Right forelimb (tissue), 1 donor: Measurements from ENCODE around the gene ACOX3.

Source experiments
- DNase-seq: peaks from one replicate; pipeline ENCODE4 v3.0.0-alpha.2; 2018

The ACOX3 gene

GRCh38 chr4:8465615-8466611, 25.4 kb upstream of the ACOX3 start:
- no peak for DNase-seq

- DNase-seq: no peak
Observed at GRCh38 chr4:8464381-8464780, 23.9 kb upstream of the ACOX3 start.

- DNase-seq: no peak
Observed at GRCh38 chr4:8463811-8464210, 23.3 kb upstream of the ACOX3 start.

GRCh38 chr4:8461616-8462015, 21.1 kb upstream of the ACOX3 start:
- DNase-seq: no peak

- no peak for DNase-seq
Observed at GRCh38 chr4:8461086-8461485, 20.6 kb upstream of the ACOX3 start.

- DNase-seq: no peak
Observed at GRCh38 chr4:8459867-8460445, 19.4 kb upstream of the ACOX3 start.

- DNase-seq: no peak
Observed at GRCh38 chr4:8457646-8458252, 17.2 kb upstream of the ACOX3 start.

- DNase-seq: no peak
Observed at GRCh38 chr4:8453957-8454356, 13.4 kb upstream of the ACOX3 start.

GRCh38 chr4:8451440-8452182, 11.1 kb upstream of the ACOX3 start:
- no peak for DNase-seq

- no peak for DNase-seq
Observed at GRCh38 chr4:8446122-8446521, 5.6 kb upstream of the ACOX3 start.

- DNase-seq: no peak
Observed at GRCh38 chr4:8443801-8444200, 3.3 kb upstream of the ACOX3 start.

GRCh38 chr4:8442596-8443358, 2.3 kb upstream of the ACOX3 start:
- DNase-seq: no peak

GRCh38 chr4:8441499-8442091, 1.1 kb upstream of the ACOX3 start:
- DNase-seq: no peak

GRCh38 chr4:8439914-8440491, 520 bp downstream of the ACOX3 start:
- no peak for DNase-seq

GRCh38 chr4:8439168-8439567, 1.4 kb downstream of the ACOX3 start:
- DNase-seq: no peak

- no peak for DNase-seq
Observed at GRCh38 chr4:8438743-8439142, 1.8 kb downstream of the ACOX3 start.

GRCh38 chr4:8437281-8437680, 3.2 kb downstream of the ACOX3 start:
- no peak for DNase-seq

- DNase-seq: no peak
Observed at GRCh38 chr4:8435656-8436121, 4.8 kb downstream of the ACOX3 start.

GRCh38 chr4:8434251-8435073, 6.1 kb downstream of the ACOX3 start:
- no peak for DNase-seq

GRCh38 chr4:8433136-8433535, 7.4 kb downstream of the ACOX3 start:
- DNase-seq: no peak

GRCh38 chr4:8431553-8431952, 9.0 kb downstream of the ACOX3 start:
- DNase-seq: no peak
